Endothelial cell of umbilical vein (primary cell): ENCODE measurements around the gene DACT3. TPM values are rescaled to one million over a fixed set of nuclear protein-coding genes. Genes with fewer than 3 reads are reported as not detected.
A peak's percentile ranks its signal among the peaks of the same experiment; 100 is the strongest.

Experiments used
- BruUV-seq: library from RNA; stranded (reverse); fragments of 400-500 nt; replicated peaks from 2 replicates; lab custom pipeline; 2021; lab: Mats Ljungman, UMichigan
- CTCF ChIA-PET: fragments of 300-600, 350-600 bp; sonication (Branson Sonifier 250); formaldehyde crosslinking; loops from one replicate; lab custom pipeline; 2021; ENCODE audit warnings: antibody characterized with exemption, inconsistent platforms; lab: Charles Lee
- POLR2A ChIA-PET: fragments of 300-600, 350-600 bp; sonication (Branson Sonifier 250); formaldehyde crosslinking; loops from one replicate; lab custom pipeline; 2021; ENCODE audit warnings: antibody characterized with exemption, inconsistent platforms; lab: Charles Lee
- DNase-seq: peaks from one replicate; pipeline ENCODE4 v3.0.0-alpha.2; 2011; ENCODE audit warnings: low read depth, low spot score
- FAIRE-seq: peaks from 2 replicates; lab custom pipeline; 2011; peaks lifted over from hg19 to GRCh38; lab: Jason Lieb, UNC
- H2AFZ ChIP-seq: 2 replicates; pipeline ENCODE4 v1.6.0; 2012; ENCODE audit warnings: low read depth, low read length, control low read depth, inconsistent platforms
- H3K27ac ChIP-seq: 2 replicates; pipeline ENCODE4 v1.5.1; 2011; ENCODE audit warnings: low read depth, mild to moderate bottlenecking, control low read depth, low read length, moderate library complexity; ENCODE audit not compliant: insufficient read depth
- H3K27me3 ChIP-seq, 2 experiments: 2 replicates each; pipeline versions ENCODE4 v1.6.0 to v1.6.1; 2011; ENCODE audit warnings: low read length in 2 of 2, mixed read lengths in 1 of 2; ENCODE audit not compliant: control insufficient read depth in 2 of 2, insufficient read depth in 2 of 2
- H3K36me3 ChIP-seq, 2 experiments: 2 replicates in 1 of 2; 3 replicates in 1 of 2; pipeline ENCODE4 v1.5.1; 2011; ENCODE audit warnings: low read length in 2 of 2, mild to moderate bottlenecking in 1 of 2, moderate library complexity in 1 of 2; ENCODE audit not compliant: control insufficient read depth in 2 of 2, insufficient read depth in 2 of 2; ENCODE audit errors: extremely low read depth in 1 of 2
- H3K4me1 ChIP-seq: 3 replicates; pipeline ENCODE4 v1.5.1; 2011; ENCODE audit warnings: mild to moderate bottlenecking, low read length; ENCODE audit not compliant: control insufficient read depth, insufficient read depth; ENCODE audit errors: extremely low read depth
- H3K4me2 ChIP-seq: 2 replicates; pipeline ENCODE4 v1.6.1; 2011; ENCODE audit warnings: low read length, control low read depth, mixed read lengths; ENCODE audit not compliant: insufficient read depth
- H3K4me3 ChIP-seq, 3 experiments: fragments of 200-600 bp in 1 of 3; sonication (generic), shearing (Covaris generic) in 1 of 3; replicated peaks in 1 of 3; 2 replicates each; pipeline ENCODE4 v1.5.1; 2011 to 2016; ENCODE audit warnings: control low read depth in 3 of 3, low read length in 3 of 3, mild to moderate bottlenecking in 2 of 3, inconsistent platforms in 1 of 3, low read depth in 1 of 3, moderate library complexity in 1 of 3; ENCODE audit not compliant: insufficient read depth in 1 of 3
- H3K79me2 ChIP-seq: 2 replicates; pipeline ENCODE4 v1.6.0; 2012; ENCODE audit warnings: low read length, inconsistent platforms; ENCODE audit not compliant: control insufficient read depth, insufficient read depth
- H3K9ac ChIP-seq: replicated peaks from 2 replicates; pipeline ENCODE3; 2011; ENCODE audit warnings: low read length, control low read depth; ENCODE audit not compliant: insufficient read depth; ENCODE audit errors: extremely low read depth
- H3K9me1 ChIP-seq: replicated peaks from 3 replicates; pipeline ENCODE4 v1.6.0; 2011; ENCODE audit warnings: mild to moderate bottlenecking, low read length; ENCODE audit not compliant: control insufficient read depth, insufficient read depth; ENCODE audit errors: extremely low read depth
- H3K9me3 ChIP-seq: replicated peaks from 2 replicates; pipeline ENCODE4 v1.5.1; 2012; ENCODE audit warnings: low read length, inconsistent platforms; ENCODE audit not compliant: control insufficient read depth, insufficient read depth
- H4K20me1 ChIP-seq: replicated peaks from 2 replicates; pipeline ENCODE3; 2011; ENCODE audit warnings: mild to moderate bottlenecking, low read length; ENCODE audit not compliant: control insufficient read depth, insufficient read depth; ENCODE audit errors: extremely low read depth
- EZH2 ChIP-seq: IDR thresholded peaks from 2 replicates; pipeline ENCODE4 v1.6.1; 2012; ENCODE audit warnings: borderline replicate concordance, low read depth, mild to moderate bottlenecking, moderate library complexity, low read length, inconsistent platforms; ENCODE audit not compliant: severe bottlenecking
- FOS ChIP-seq: IDR thresholded peaks from 2 replicates; pipeline ENCODE4 v1.6.1; 2011; ENCODE audit warnings: mild to moderate bottlenecking, low read length, moderate library complexity, borderline replicate concordance; ENCODE audit not compliant: insufficient read depth
- GATA2 ChIP-seq: IDR thresholded peaks from 2 replicates; pipeline ENCODE4 v1.7.0; 2011; ENCODE audit warnings: low read depth, mild to moderate bottlenecking, moderate library complexity, mixed read lengths, low read length; ENCODE audit not compliant: insufficient read length, insufficient read depth
- JUN ChIP-seq: IDR thresholded peaks from 2 replicates; pipeline ENCODE4 v1.6.1; 2011; ENCODE audit warnings: borderline replicate concordance, low read depth; ENCODE audit not compliant: insufficient read length, insufficient read depth
- POLR2A ChIP-seq: IDR thresholded peaks from 2 replicates; pipeline ENCODE4 v1.6.1; 2012; ENCODE audit warnings: low read depth, mild to moderate bottlenecking, control low read depth, low read length
- POLR2AphosphoS5 ChIP-seq: IDR thresholded peaks from 2 replicates; pipeline ENCODE4 v1.6.1; 2012; ENCODE audit warnings: low read depth, mild to moderate bottlenecking, control low read depth, low read length, moderate library complexity; ENCODE audit not compliant: insufficient read depth
- dilution Hi-C: fragments of 300-500 bp; cut with MboI; formaldehyde crosslinking; loops from one replicate; pipeline ENCODE4 v1.15.0; 2019; ENCODE audit warnings: low sequenced_read_pairs; ENCODE audit not compliant: extremely low pct_ligation_motif_present
- intact Hi-C: fragments of 100-400 bp; cut with micrococcal nuclease; formaldehyde crosslinking; loops from one replicate; pipeline ENCODE4 v1.10.0; 2022
- polyA plus RNA-seq, 4 experiments: library from polyadenylated mRNA; depleted of rRNA in 3 of 4; stranded (reverse) in 3 of 4; unstranded in 1 of 4; fragments of >200 nt; gene quantifications; 2 replicates each; pipeline versions ENCODE4 v1.2.1 to v1.2.3, GENCODE V29; 2011 to 2012; ENCODE audit warnings: missing spikeins in 1 of 4
- total RNA-seq: library from RNA; stranded (reverse); gene quantifications from 2 replicates; pipeline ENCODE4 v1.2.3, GENCODE V29; 2021
- TF ChIP-seq, protein P1 (sequence below): IDR thresholded peaks from 2 replicates; pipeline ENCODE4 v1.6.1; 2011; ENCODE audit not compliant: insufficient read depth, insufficient read length
- TF ChIP-seq, protein P2 (sequence below), 2 donors: IDR thresholded peaks; 1 replicate in 1 of 2; 2 replicates in 1 of 2; pipeline ENCODE4 v1.5.1; 2011; ENCODE audit warnings: low read length in 2 of 2, mild to moderate bottlenecking in 2 of 2, moderate library complexity in 2 of 2, control low read depth in 1 of 2, inconsistent platforms in 1 of 2, low read depth in 1 of 2; ENCODE audit not compliant: insufficient read depth in 1 of 2; ENCODE audit errors: extremely low read depth in 1 of 2

The DACT3 gene
- total and polyA plus RNA-seq, 2 donors (not counting 3 experiments of a cell fraction or from before 2014, with no cell fraction given), result 0.22 to 0.76 TPM

DNA sequence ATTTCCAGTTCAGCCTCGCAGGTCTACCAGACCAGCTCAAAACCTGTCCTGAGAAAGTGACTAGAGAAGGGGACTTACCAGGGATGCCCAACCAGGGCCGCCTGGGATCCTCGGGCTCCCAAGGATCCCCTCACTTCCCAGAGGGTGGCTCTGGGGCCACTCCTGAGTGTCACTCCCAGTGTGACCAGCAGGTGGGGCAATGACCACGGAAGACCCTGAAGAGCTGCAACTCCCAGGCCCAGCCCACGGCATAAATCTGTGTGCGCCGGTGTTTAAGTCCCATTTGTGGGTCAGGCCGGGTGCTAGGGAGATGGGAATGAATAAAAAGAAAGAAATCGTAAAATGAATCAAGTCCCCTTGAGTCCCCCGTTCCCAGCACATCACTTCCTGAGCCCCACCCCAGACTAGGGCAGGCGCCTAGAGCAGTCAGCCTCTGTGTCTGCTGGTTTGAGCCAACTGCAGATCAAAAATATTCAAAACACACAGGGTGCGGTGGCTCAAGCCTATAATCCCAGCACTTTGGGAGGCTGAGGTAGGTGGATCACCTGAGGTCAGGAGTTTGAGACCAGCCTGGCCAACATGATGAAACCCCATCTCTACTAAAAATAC is 46.8 kb downstream of the DACT3 start:
- CTCF ChIA-PET, result interaction anchor here (0.6 to 13.9 kb wide), 25 partner anchors 8 to 664 kb away, joined by 3 to 422 read pairs (median 6); partner anchors contain the start of genes CALM3, DACT3 and PTGIR
- Histone ChIP-seq H3K4me1 (peaks cover 4% of the 10 kb centered on the region), H3K79me2 (no peaks in the 10 kb centered on the region), H3K27ac (no peak overlapping the region), H2AFZ (peak overlapping the region; percentile 39), H3K4me3 (no peak overlapping the region), H3K9ac (no peak overlapping the region), H3K9me1 (no peaks in the 10 kb centered on the region), H4K20me1 (no peaks in the 10 kb centered on the region), H3K9me3 (no peaks in the 10 kb centered on the region), H3K4me2 (no peak overlapping the region), H3K36me3 (peaks cover under 1 to 12% of the 10 kb centered on the region in 2 experiments), H3K27me3 (no peaks in the 10 kb centered on the region)
- intact Hi-C loops (loop anchor here (1.0 to 2.0 kb wide), 3 partner anchors 11 to 115 kb away; no protein-coding TSS in a partner anchor), dilution Hi-C loops (no loop called here)
- DNase-seq (peak; percentile 73), FAIRE-seq (peak; percentile 93)
- no peak for TF ChIP-seq GATA2
- TF ChIP-seq, protein P1, sequence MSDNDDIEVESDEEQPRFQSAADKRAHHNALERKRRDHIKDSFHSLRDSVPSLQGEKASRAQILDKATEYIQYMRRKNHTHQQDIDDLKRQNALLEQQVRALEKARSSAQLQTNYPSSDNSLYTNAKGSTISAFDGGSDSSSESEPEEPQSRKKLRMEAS, result no peak
- TF ChIP-seq POLR2AphosphoS5, result no peak
- TF ChIP-seq POLR2A, result no peak
- no peak for TF ChIP-seq FOS
- no peak for TF ChIP-seq EZH2
- TF ChIP-seq JUN, result no peak
- TF ChIP-seq, protein P2, sequence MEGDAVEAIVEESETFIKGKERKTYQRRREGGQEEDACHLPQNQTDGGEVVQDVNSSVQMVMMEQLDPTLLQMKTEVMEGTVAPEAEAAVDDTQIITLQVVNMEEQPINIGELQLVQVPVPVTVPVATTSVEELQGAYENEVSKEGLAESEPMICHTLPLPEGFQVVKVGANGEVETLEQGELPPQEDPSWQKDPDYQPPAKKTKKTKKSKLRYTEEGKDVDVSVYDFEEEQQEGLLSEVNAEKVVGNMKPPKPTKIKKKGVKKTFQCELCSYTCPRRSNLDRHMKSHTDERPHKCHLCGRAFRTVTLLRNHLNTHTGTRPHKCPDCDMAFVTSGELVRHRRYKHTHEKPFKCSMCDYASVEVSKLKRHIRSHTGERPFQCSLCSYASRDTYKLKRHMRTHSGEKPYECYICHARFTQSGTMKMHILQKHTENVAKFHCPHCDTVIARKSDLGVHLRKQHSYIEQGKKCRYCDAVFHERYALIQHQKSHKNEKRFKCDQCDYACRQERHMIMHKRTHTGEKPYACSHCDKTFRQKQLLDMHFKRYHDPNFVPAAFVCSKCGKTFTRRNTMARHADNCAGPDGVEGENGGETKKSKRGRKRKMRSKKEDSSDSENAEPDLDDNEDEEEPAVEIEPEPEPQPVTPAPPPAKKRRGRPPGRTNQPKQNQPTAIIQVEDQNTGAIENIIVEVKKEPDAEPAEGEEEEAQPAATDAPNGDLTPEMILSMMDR (IDR thresholded peaks at IDR 0.05; ENCODE audit: extremely low read depth in 1 of 2, insufficient read depth in 1 of 2, low read depth in 1 of 2, low read length in 2 of 2), result peak; percentile 75 to 83
- BruUV-seq, result no TSS peak
- POLR2A ChIA-PET, result interaction anchor here (0.6 to 1.1 kb wide), 2 partner anchors 47 to 287 kb away, joined by 3 to 4 read pairs; partner anchors contain the start of gene DACT3
